H1 (cell line): ENCODE results near the gene COL11A2. TPM values are rescaled to one million over a fixed set of nuclear protein-coding genes. Genes with fewer than 3 reads are reported as not detected.

Experiments
- CTCF ChIA-PET: fragments of 300-600 bp; sonication (Branson Sonifier 250); formaldehyde crosslinking; loops from one replicate; lab custom pipeline; 2021; ENCODE audit not compliant: partially characterized antibody; lab: Charles Lee
- POLR2A ChIA-PET: fragments of 300-600 bp; sonication (Branson Sonifier 250); formaldehyde crosslinking; loops from one replicate; lab custom pipeline; 2021; ENCODE audit warnings: inconsistent platforms; ENCODE audit not compliant: partially characterized antibody; lab: Charles Lee
- DNase-seq, 2 experiments: peaks; one replicate each; pipeline versions ENCODE4 v3.0.0 to v3.0.0-alpha.2; 2010 to 2022; ENCODE audit warnings: low spot score in 2 of 2, low read depth in 1 of 2, mixed read lengths in 1 of 2
- FAIRE-seq: peaks from 2 replicates; lab custom pipeline; 2011; peaks lifted over from hg19 to GRCh38; lab: Jason Lieb, UNC
- H2AFZ ChIP-seq: 2 replicates; pipeline ENCODE4 v1.8.1; 2012; ENCODE audit warnings: low read length, inconsistent platforms
- H2AK5ac ChIP-seq: 2 replicates; pipeline ENCODE4 v1.6.1; 2013; ENCODE audit warnings: low read depth, low read length
- H2BK120ac ChIP-seq: replicated peaks from 2 replicates; pipeline ENCODE3; 2013; ENCODE audit warnings: low read depth, low read length, inconsistent platforms
- H2BK12ac ChIP-seq: 2 replicates; pipeline ENCODE4 v1.6.1; 2013; ENCODE audit warnings: low read depth, low read length
- H2BK15ac ChIP-seq: 2 replicates; pipeline ENCODE4 v1.6.1; 2013; ENCODE audit warnings: low read length
- H2BK20ac ChIP-seq: 2 replicates; pipeline ENCODE4 v1.6.1; 2013; ENCODE audit warnings: low read length
- H2BK5ac ChIP-seq: 2 replicates; pipeline ENCODE4 v1.6.1; 2013; ENCODE audit warnings: low read depth, low read length
- H3K14ac ChIP-seq: 2 replicates; pipeline ENCODE4 v1.6.1; 2013; ENCODE audit warnings: inconsistent platforms; ENCODE audit not compliant: insufficient read length
- H3K18ac ChIP-seq: 2 replicates; pipeline ENCODE4 v1.6.1; 2013; ENCODE audit warnings: low read length; ENCODE audit errors: extremely low read depth
- H3K23ac ChIP-seq: 2 replicates; pipeline ENCODE4 v1.6.1; 2013; ENCODE audit warnings: inconsistent platforms; ENCODE audit not compliant: insufficient read length
- H3K23me2 ChIP-seq: 2 replicates; pipeline ENCODE4 v1.6.1; 2013; ENCODE audit warnings: low read depth, low read length
- H3K27ac ChIP-seq: 2 replicates; pipeline ENCODE4 v1.6.1; 2011; ENCODE audit warnings: low read depth, low read length, inconsistent platforms
- H3K27me3 ChIP-seq, 4 experiments: replicated peaks in 1 of 4; 1 replicate in 1 of 4; 2 replicates in 3 of 4; pipeline versions ENCODE4 v1.6.1 to v1.8.1; 2011 to 2013; ENCODE audit warnings: low read length in 3 of 4, mild to moderate bottlenecking in 3 of 4, inconsistent platforms in 2 of 4, mixed read lengths in 2 of 4, moderate library complexity in 1 of 4; ENCODE audit not compliant: control insufficient read depth in 3 of 4, insufficient read depth in 3 of 4; ENCODE audit errors: extremely low read depth in 1 of 4
- H3K36me3 ChIP-seq, 4 experiments: 2 replicates each; pipeline versions ENCODE4 v1.6.1 to v1.8.1; 2011 to 2013; ENCODE audit warnings: mild to moderate bottlenecking in 4 of 4, low read length in 3 of 4, moderate library complexity in 2 of 4, control low read depth in 1 of 4, inconsistent platforms in 1 of 4; ENCODE audit not compliant: insufficient read depth in 4 of 4, control insufficient read depth in 2 of 4
- H3K4ac ChIP-seq: replicated peaks from 2 replicates; pipeline ENCODE3; 2013; ENCODE audit warnings: low read length, low read depth, mixed read lengths, inconsistent platforms; ENCODE audit not compliant: insufficient read length
- H3K4me1 ChIP-seq, 4 experiments: replicated peaks in 1 of 4; 1 replicate in 1 of 4; 2 replicates in 3 of 4; pipeline versions ENCODE4 v1.6.1 to v1.8.1; 2011 to 2013; ENCODE audit warnings: low read length in 3 of 4, inconsistent platforms in 2 of 4, mixed read lengths in 1 of 4; ENCODE audit not compliant: insufficient read depth in 4 of 4, control insufficient read depth in 3 of 4
- H3K4me2 ChIP-seq, 2 experiments: 2 replicates each; pipeline versions ENCODE4 v1.6.1 to v1.8.1; 2011 to 2013; ENCODE audit warnings: low read depth in 2 of 2, low read length in 2 of 2, control low read depth in 1 of 2, inconsistent platforms in 1 of 2, mild to moderate bottlenecking in 1 of 2; ENCODE audit not compliant: insufficient read depth in 1 of 2
- H3K4me3 ChIP-seq, 4 experiments: fragments of 200-600, 300-600 bp in 1 of 4; sonication (generic), shearing (Covaris generic), sonication (Bioruptor Twin) in 1 of 4; 2 replicates each; pipeline versions ENCODE4 v1.5.1 to v1.8.1; 2011 to 2016; ENCODE audit warnings: low read length in 4 of 4, low read depth in 3 of 4, control low read depth in 2 of 4, inconsistent platforms in 2 of 4, mild to moderate bottlenecking in 2 of 4, mixed read lengths in 1 of 4, moderate library complexity in 1 of 4; ENCODE audit not compliant: insufficient read depth in 2 of 4; ENCODE audit errors: extremely low read depth in 1 of 4
- H3K56ac ChIP-seq: replicated peaks from 2 replicates; pipeline ENCODE3; 2013; ENCODE audit warnings: low read depth, mild to moderate bottlenecking, mixed read lengths, low read length, inconsistent platforms; ENCODE audit not compliant: insufficient read length
- H3K79me1 ChIP-seq: 2 replicates; pipeline ENCODE4 v1.6.1; 2013; ENCODE audit warnings: low read depth, low read length, control low read depth
- H3K79me2 ChIP-seq, 2 experiments: 2 replicates each; pipeline versions ENCODE4 v1.6.1 to v1.8.1; 2012 to 2013; ENCODE audit warnings: low read length in 2 of 2, mild to moderate bottlenecking in 2 of 2, inconsistent platforms in 1 of 2; ENCODE audit not compliant: insufficient read depth in 2 of 2, control insufficient read depth in 1 of 2
- H3K9ac ChIP-seq, 4 experiments: replicated peaks in 1 of 4; 1 replicate in 1 of 4; 2 replicates in 3 of 4; pipeline versions ENCODE4 v1.6.1 to v1.8.1; 2011 to 2013; ENCODE audit warnings: low read depth in 3 of 4, low read length in 3 of 4, control low read depth in 2 of 4, mild to moderate bottlenecking in 2 of 4, moderate library complexity in 2 of 4, inconsistent platforms in 1 of 4; ENCODE audit errors: extremely low read depth in 1 of 4
- H3K9me3 ChIP-seq, 2 experiments: 2 replicates each; pipeline versions ENCODE4 v1.6.1 to v1.8.1; 2012 to 2013; ENCODE audit warnings: mild to moderate bottlenecking in 2 of 2, moderate library complexity in 2 of 2, control low read depth in 1 of 2, inconsistent platforms in 1 of 2, low read depth in 1 of 2, low read length in 1 of 2, mixed read lengths in 1 of 2; ENCODE audit not compliant: insufficient read depth in 2 of 2
- H4K20me1 ChIP-seq, 2 experiments: replicated peaks in 1 of 2; 2 replicates each; pipeline versions ENCODE3 to v1.8.1; 2011 to 2013; ENCODE audit warnings: inconsistent platforms in 2 of 2, low read length in 2 of 2, mild to moderate bottlenecking in 1 of 2; ENCODE audit not compliant: insufficient read depth in 2 of 2, control insufficient read depth in 1 of 2
- H4K5ac ChIP-seq: 2 replicates; pipeline ENCODE4 v1.6.1; 2013; ENCODE audit warnings: low read length, low read depth, mixed read lengths, inconsistent platforms; ENCODE audit not compliant: insufficient read length
- H4K8ac ChIP-seq: 2 replicates; pipeline ENCODE4 v1.8.0; 2013; ENCODE audit warnings: mild to moderate bottlenecking, moderate library complexity, low read length, inconsistent platforms; ENCODE audit not compliant: insufficient read depth; ENCODE audit errors: extremely low read depth
- H4K91ac ChIP-seq: replicated peaks from 2 replicates; pipeline ENCODE3; 2013; ENCODE audit warnings: low read length, mixed read lengths, inconsistent platforms; ENCODE audit not compliant: insufficient read length
- ASH2L ChIP-seq: fragments of 200-600, 300-600 bp; sonication (generic); IDR thresholded peaks from one replicate; pipeline ENCODE4 v1.7.1; 2017; ENCODE audit warnings: low read length
- CREB1 ChIP-seq: IDR thresholded peaks from 2 replicates; pipeline ENCODE4 v1.6.1; 2012; ENCODE audit warnings: inconsistent platforms
- GTF2F1 ChIP-seq: IDR thresholded peaks from 2 replicates; pipeline ENCODE4 v1.6.1; 2012; ENCODE audit warnings: low read depth, low read length, improper control_type of control experiment, borderline replicate concordance
- HDAC2 ChIP-seq, 2 experiments: fragments of 300-600 bp in 1 of 2; sonication (generic) in 1 of 2; IDR thresholded peaks; 2 replicates each; pipeline ENCODE4 v1.6.1; 2011 to 2012; ENCODE audit warnings: low read depth in 2 of 2, low read length in 2 of 2, mild to moderate bottlenecking in 2 of 2, moderate library complexity in 2 of 2, borderline replicate concordance in 1 of 2, inconsistent platforms in 1 of 2
- HDAC6 ChIP-seq: IDR thresholded peaks from one replicate; pipeline ENCODE4 v1.7.1; 2012; ENCODE audit warnings: low read depth, mild to moderate bottlenecking, inconsistent platforms, low read length, moderate library complexity
- RAD21 ChIP-seq, 2 experiments: IDR thresholded peaks in 1 of 2; conservative IDR thresholded peaks in 1 of 2; 2 replicates each; pipeline ENCODE4 v1.6.1; 2011; ENCODE audit warnings: low read depth in 2 of 2, low read length in 2 of 2, improper control_type of control experiment in 1 of 2, inconsistent platforms in 1 of 2, mild to moderate bottlenecking in 1 of 2, moderate library complexity in 1 of 2
- SAP30 ChIP-seq: fragments of 300-600 bp; sonication (generic); IDR thresholded peaks from 2 replicates; pipeline ENCODE4 v1.7.1; 2012; ENCODE audit warnings: low read length, moderate library complexity, mild to moderate bottlenecking, inconsistent platforms; ENCODE audit not compliant: insufficient read depth, insufficient replicate concordance
- SUZ12 ChIP-seq: fragments of 200-600 bp; sonication (generic); IDR thresholded peaks from 2 replicates; pipeline ENCODE4 v1.6.1; 2012; ENCODE audit warnings: mild to moderate bottlenecking, inconsistent platforms, low read length, moderate library complexity, mixed read lengths
- TAF1 ChIP-seq: IDR thresholded peaks from 2 replicates; pipeline ENCODE4 v1.6.1; 2011; ENCODE audit warnings: mild to moderate bottlenecking, low read depth, low read length
- TAF7 ChIP-seq: optimal IDR thresholded peaks from 2 replicates; pipeline ENCODE3; 2011; ENCODE audit warnings: low read depth, mild to moderate bottlenecking, inconsistent platforms, low read length, moderate library complexity, borderline replicate concordance
- WGBS, 2 experiments: shearing (Covaris generic) in 1 of 2; methylation state at CpG; one replicate each; pipeline versions ENCODE4 v1.1.6 to v1.1.7; 2013 to 2015; ENCODE audit warnings: low lambda C conversion rate in 2 of 2, mixed read lengths in 2 of 2, inconsistent platforms in 1 of 2, low coverage in 1 of 2, missing lambda C conversion rate in 1 of 2; ENCODE audit not compliant: insufficient replicate concordance in 2 of 2, insufficient coverage in 1 of 2, insufficient read length in 1 of 2; ENCODE audit errors: extremely low coverage in 1 of 2, missing lambda C conversion rate in 1 of 2; 5-methylcytosine and 5-hydroxymethylcytosine counted together
- polyA plus RNA-seq, 7 experiments: library from polyadenylated mRNA; depleted of rRNA in 3 of 7; stranded (reverse) in 5 of 7; unstranded in 2 of 7; fragments of >200 nt in 5 of 7; fragments of 200-250 nt in 2 of 7; gene quantifications; 1 replicate in 5 of 7; 2 replicates in 1 of 7; 4 replicates in 1 of 7; pipeline versions ENCODE4 v1.2.1 to v1.2.3, GENCODE V29; 2011 to 2013; ENCODE audit warnings: missing spikeins in 2 of 7, mixed read lengths in 2 of 7
- total RNA-seq: library from RNA; stranded (reverse); fragmentation: NEBNext Ultra II Directional; extraction: Animal tissue kit (Norgen Biotek cat#: 25700); gene quantifications from 2 replicates; pipeline ENCODE4 v1.2.1, GENCODE V29; 2021

Gene COL11A2
- total and polyA plus RNA-seq, 2 of the 8 experiments (the other 6 are each of a cell fraction or from before 2014, with no cell fraction given) = 2.8 to 3.8 TPM

DNA sequence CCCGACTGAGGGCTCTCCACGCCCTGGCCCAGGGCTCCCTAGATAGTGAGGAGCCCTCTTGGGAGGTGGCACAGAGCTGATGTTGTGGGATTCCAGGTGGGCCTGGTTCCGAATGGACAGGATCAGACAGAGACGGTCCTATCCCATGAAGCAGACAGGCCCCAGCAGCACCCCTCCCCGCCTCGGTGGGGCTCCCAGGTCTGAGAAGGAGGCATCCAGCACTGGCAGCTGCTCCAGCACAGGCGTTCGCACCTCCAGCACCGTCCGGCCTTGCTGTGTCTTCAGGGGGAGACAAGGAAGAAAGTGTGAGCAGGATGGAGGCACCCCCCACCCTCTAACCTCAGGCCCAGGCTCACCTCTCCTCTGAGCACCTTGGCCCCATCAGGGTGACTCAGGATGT lies 28.7 kb downstream of the COL11A2 start:
- 87% methylated on average over 10 of the region's 10 CpGs; no CpG with 5 or more reads in 1 of the 2 experiments for WGBS, 2 experiments
- H3K9ac ChIP-seq = no peak overlapping the region

More for the DNA sequence above, 28.7 kb downstream of the COL11A2 start:
- no peak overlapping the region for H3K23ac ChIP-seq
- no peak overlapping the region for H3K4me3 ChIP-seq
- H3K9me3 ChIP-seq = no peaks in the 10 kb centered on the region
- no peak overlapping the region for H4K91ac ChIP-seq
- no peaks in the 10 kb centered on the region for H3K36me3 ChIP-seq
- TF ChIP-seq SUZ12 (no peak), TAF1 (no peak), ASH2L (no peak), CREB1 (no peak), HDAC2 (IDR thresholded peaks at IDR 0.05; ENCODE audit: borderline replicate concordance in 1 of 2, low read depth in 2 of 2, low read length in 2 of 2) (no peak), SAP30 (no peak), GTF2F1 (no peak), TAF7 (no peak), RAD21 (IDR thresholded peaks at IDR 0.05 in 1 of 2, conservative IDR thresholded peaks at IDR 0.05 in 1 of 2; ENCODE audit: low read depth in 2 of 2, low read length in 2 of 2) (no peak), HDAC6 (no peak)
- DNase-seq (no peak), FAIRE-seq (no peak)
- H4K20me1 ChIP-seq = no peaks in the 10 kb centered on the region
- H2BK15ac ChIP-seq = 0 out of 2 replicates have a peak overlapping the region, but pooled peaks have one; percentile 4
- H3K27me3 ChIP-seq = peaks cover 0 to 8% (median 2%) of the 10 kb centered on the region in 4 experiments; a peak in 4 of 7 replicates
- H2BK20ac ChIP-seq = no peak overlapping the region
- H3K27ac ChIP-seq = no peak overlapping the region
- H3K23me2 ChIP-seq = peaks cover 7% of the 10 kb centered on the region; the same call in 1 of the 2 replicates
- no peaks in the 10 kb centered on the region for H3K79me1 ChIP-seq
- H2BK5ac ChIP-seq = no peak overlapping the region
- no peak overlapping the region for H3K56ac ChIP-seq
- H2BK120ac ChIP-seq = no peak overlapping the region
- H2AFZ ChIP-seq = no peak overlapping the region
- H2AK5ac ChIP-seq = no peak overlapping the region
- H3K4me1 ChIP-seq = peaks cover 0 to 6% (median 2%) of the 10 kb centered on the region in 4 experiments; a peak in 6 of 7 replicates
- no peak overlapping the region for H3K18ac ChIP-seq
- H2BK12ac ChIP-seq = no peak overlapping the region; the same call in 1 of the 2 replicates
- H3K4me2 ChIP-seq = no peak overlapping the region
- no peaks in the 10 kb centered on the region for H3K79me2 ChIP-seq
- ChIA-PET POLR2A (interaction anchor here (1.2 to 4.0 kb wide), 5 partner anchors 13 to 191 kb away, joined by 3 to 22 read pairs (median 8); partner anchors contain the start of gene COL11A2), CTCF (interaction anchor here (0.8 to 9.5 kb wide), 13 partner anchors 10 to 179 kb away, joined by 3 to 74 read pairs (median 5); no protein-coding TSS in a partner anchor)
- H3K4ac ChIP-seq = no peak overlapping the region
- no peak overlapping the region; the same call in 1 of the 2 replicates for H4K8ac ChIP-seq
- no peak overlapping the region for H4K5ac ChIP-seq
- no peak overlapping the region for H3K14ac ChIP-seq
